ENCODE data around the gene CRTAC1. TPM values are rescaled to one million over a fixed set of nuclear protein-coding genes. Genes with fewer than 3 reads are reported as not detected.

The CRTAC1 gene
- total RNA-seq, 1 donor from 2014 or later = not detected

DNA sequence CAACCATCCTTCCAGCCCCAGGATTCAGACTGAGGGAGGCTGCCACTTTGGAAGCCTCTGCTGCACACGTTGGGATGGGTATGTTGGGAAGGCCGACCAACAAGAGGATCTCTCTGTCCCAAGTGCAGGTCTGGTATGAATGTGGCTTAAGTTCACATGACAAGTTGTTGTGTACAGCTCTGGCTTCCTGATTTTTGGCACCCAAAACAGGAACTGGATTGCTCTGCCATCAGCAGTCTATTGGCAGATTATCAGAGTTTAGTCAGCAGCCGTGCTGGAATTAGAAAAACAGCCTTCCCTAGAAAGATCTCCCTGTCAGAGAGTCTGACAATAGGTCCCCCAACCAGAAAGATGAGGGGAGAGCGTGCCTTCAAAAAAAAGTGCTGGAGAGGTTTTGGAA lies 113.8 kb downstream of the CRTAC1 start:
- Mint-ChIP-seq H3K27ac (no peak overlapping the region), H3K36me3 (ENCODE audit: low read depth) (no peaks in the 10 kb centered on the region), H3K27me3 (peaks cover 12% of the 10 kb centered on the region)

DNA sequence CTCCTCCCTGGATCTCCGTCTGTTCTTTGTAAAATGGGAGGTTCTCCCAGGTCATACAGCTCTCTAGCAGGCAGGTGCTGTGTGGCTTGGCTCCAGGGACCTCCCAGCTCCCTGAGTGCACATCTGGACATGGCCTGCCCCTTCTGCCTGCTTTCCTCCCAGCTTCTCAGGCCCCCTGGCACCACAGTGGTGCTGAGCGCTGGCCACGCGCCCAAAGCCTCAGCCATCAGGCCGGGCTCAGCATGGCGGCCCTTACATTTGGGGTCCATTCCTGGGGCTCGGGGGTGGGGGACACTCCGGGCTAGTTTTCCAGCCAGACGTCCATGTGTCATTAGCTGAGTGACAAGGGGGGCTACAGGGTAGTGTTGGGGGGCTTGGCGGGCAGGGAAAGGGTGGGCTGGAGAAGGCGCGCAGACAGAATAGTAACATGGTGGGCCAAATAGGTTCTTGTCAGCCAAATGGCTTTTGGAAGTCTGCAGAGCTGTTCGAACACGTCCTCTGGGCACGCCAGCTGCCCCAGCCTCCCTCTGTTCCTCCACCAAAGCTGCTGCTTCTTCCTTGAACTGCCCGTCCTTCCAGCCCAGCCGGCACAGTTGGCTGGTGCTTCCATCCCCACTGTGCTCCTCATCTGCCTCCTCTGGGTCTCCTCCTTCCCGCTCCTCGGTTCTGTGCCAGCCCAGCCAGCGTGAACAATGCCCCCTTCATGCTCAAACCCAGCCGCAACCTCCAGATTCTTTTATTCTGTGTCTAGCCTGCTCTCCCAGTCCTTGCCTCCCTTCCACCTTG lies 114.9 kb downstream of the CRTAC1 start:
- H3K36me3 Mint-ChIP-seq (ENCODE audit: low read depth) = no peaks in the 10 kb centered on the region
- H3K4me3 Mint-ChIP-seq = no peak overlapping the region
- no peaks in the 10 kb centered on the region for H3K4me1 Mint-ChIP-seq
- intact Hi-C loops (cut with micrococcal nuclease) = no loop called here
- H3K9me3 Mint-ChIP-seq = no peaks in the 10 kb centered on the region
- DNase-seq = no peak
- H3K27ac Mint-ChIP-seq = no peak overlapping the region
- H3K27me3 Mint-ChIP-seq = peaks cover 12% of the 10 kb centered on the region

More for the DNA sequence above, 113.8 kb downstream of the CRTAC1 start:
- no peaks in the 10 kb centered on the region for H3K4me1 Mint-ChIP-seq
- H3K9me3 Mint-ChIP-seq = no peaks in the 10 kb centered on the region
- no peak for DNase-seq
- no peak overlapping the region for H3K4me3 Mint-ChIP-seq
- intact Hi-C loops (cut with micrococcal nuclease) = no loop called here

DNA sequence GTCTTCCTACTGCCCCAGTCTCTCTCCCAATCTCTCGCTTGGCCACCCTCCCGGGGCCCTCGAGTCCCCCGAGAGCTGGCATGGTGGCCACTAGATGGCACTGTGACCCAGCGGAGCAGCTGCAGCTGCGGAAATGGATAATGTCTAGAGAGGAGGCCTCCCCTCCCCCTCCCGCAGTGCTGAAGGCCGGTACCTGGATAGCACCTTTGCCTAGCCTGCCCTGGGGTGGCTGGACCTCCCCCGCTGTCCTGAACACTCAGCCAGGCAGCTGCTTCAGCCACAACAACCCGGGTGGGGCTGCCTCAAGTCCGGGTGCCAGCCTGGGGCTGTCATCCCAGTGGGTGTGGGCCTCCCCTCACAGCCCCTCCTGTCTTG lies 115.6 kb downstream of the CRTAC1 start:
- Mint-ChIP-seq H3K27ac (no peak overlapping the region), H3K9me3 (no peaks in the 10 kb centered on the region)
- intact Hi-C loops (cut with micrococcal nuclease) = loop anchor here (1.0 kb wide), 2 partner anchors 126 to 130 kb away; no protein-coding TSS in a partner anchor

DNA sequence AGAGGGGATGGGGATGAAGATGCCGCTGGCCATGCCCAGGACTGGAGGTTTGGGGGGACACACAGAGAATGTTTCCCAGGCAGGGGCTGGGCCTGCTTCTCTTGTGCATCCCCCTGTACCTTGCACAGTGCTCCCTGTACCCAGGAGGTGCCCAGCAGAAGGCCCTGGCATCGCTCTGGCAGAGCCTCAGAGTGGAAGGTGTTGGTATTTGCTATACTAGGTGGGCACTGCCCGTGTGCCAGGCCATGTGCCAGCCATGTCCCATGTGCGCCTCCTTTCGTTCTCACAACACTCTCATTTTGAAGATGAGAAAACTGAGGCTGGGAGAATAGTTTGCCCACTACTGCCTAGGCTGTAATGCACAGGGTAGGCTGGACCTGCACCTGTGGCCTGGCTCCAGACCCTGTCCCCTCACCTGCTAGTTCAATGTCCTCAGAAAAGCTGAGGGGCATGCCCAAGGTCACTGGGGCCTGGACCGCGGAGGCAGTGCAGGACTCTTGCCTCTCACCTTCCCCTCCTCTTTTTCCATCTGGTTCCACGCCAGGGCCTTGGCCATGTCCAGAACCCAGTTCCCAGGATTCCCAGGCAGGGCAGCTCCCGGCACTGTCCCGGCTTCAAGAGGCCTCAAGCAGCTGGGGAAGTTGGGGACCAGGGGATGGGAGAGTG lies 116.1 kb downstream of the CRTAC1 start:
- intact Hi-C loops (cut with micrococcal nuclease) = loop anchor here (1.0 kb wide), 2 partner anchors 127 to 131 kb away; no protein-coding TSS in a partner anchor

More for the DNA sequence above, 115.6 kb downstream of the CRTAC1 start:
- Mint-ChIP-seq H3K36me3 (ENCODE audit: low read depth) (no peaks in the 10 kb centered on the region), H3K4me3 (no peak overlapping the region), H3K27me3 (peaks cover 12% of the 10 kb centered on the region), H3K4me1 (no peaks in the 10 kb centered on the region)
- peak; percentile 91 for DNase-seq

GRCh38 chr10:97913614-97914013 lies 116.8 kb downstream of the CRTAC1 start:
- no peak overlapping the region for H3K27ac Mint-ChIP-seq
- no peaks in the 10 kb centered on the region for H3K9me3 Mint-ChIP-seq
- intact Hi-C loops (cut with micrococcal nuclease) = loop anchor here (1.0 kb wide), 2 partner anchors 128 to 132 kb away; no protein-coding TSS in a partner anchor
- H3K4me1 Mint-ChIP-seq = no peaks in the 10 kb centered on the region
- no peaks in the 10 kb centered on the region for H3K36me3 Mint-ChIP-seq (ENCODE audit: low read depth)
- H3K27me3 Mint-ChIP-seq = peaks cover 12% of the 10 kb centered on the region
- no peak for DNase-seq
- H3K4me3 Mint-ChIP-seq = no peak overlapping the region

More for the DNA sequence above, 116.1 kb downstream of the CRTAC1 start:
- Mint-ChIP-seq H3K27me3 (peaks cover 12% of the 10 kb centered on the region), H3K9me3 (no peaks in the 10 kb centered on the region), H3K4me3 (no peak overlapping the region), H3K4me1 (no peaks in the 10 kb centered on the region), H3K36me3 (ENCODE audit: low read depth) (no peaks in the 10 kb centered on the region), H3K27ac (no peak overlapping the region)
- no peak for DNase-seq

- no peak overlapping the region for H3K27ac Mint-ChIP-seq
- H3K36me3 Mint-ChIP-seq (ENCODE audit: low read depth) = no peaks in the 10 kb centered on the region
- intact Hi-C loops (cut with micrococcal nuclease) = no loop called here
- H3K4me1 Mint-ChIP-seq = no peaks in the 10 kb centered on the region
- H3K4me3 Mint-ChIP-seq = no peak overlapping the region
- DNase-seq = no peak
- no peaks in the 10 kb centered on the region for H3K9me3 Mint-ChIP-seq
- peaks cover 9% of the 10 kb centered on the region for H3K27me3 Mint-ChIP-seq
Observed at GRCh38 chr10:97913193-97913592, 117.2 kb downstream of the CRTAC1 start.

- H3K4me3 Mint-ChIP-seq = no peak overlapping the region
- no peaks in the 10 kb centered on the region for H3K36me3 Mint-ChIP-seq (ENCODE audit: low read depth)
- H3K4me1 Mint-ChIP-seq = no peaks in the 10 kb centered on the region
- H3K27ac Mint-ChIP-seq = no peak overlapping the region
- peaks cover 5% of the 10 kb centered on the region for H3K27me3 Mint-ChIP-seq
- DNase-seq = no peak
- intact Hi-C loops (cut with micrococcal nuclease) = no loop called here
- H3K9me3 Mint-ChIP-seq = no peaks in the 10 kb centered on the region
Observed at GRCh38 chr10:97911217-97911616, 119.2 kb downstream of the CRTAC1 start.

GRCh38 chr10:97910661-97911060 lies 119.8 kb downstream of the CRTAC1 start:
- Mint-ChIP-seq H3K27me3 (peaks cover 5% of the 10 kb centered on the region), H3K36me3 (ENCODE audit: low read depth) (no peaks in the 10 kb centered on the region), H3K27ac (no peak overlapping the region), H3K4me3 (no peak overlapping the region), H3K9me3 (no peaks in the 10 kb centered on the region), H3K4me1 (no peaks in the 10 kb centered on the region)
- DNase-seq = no peak
- intact Hi-C loops (cut with micrococcal nuclease) = no loop called here

GRCh38 chr10:97907830-97908229 lies 122.6 kb downstream of the CRTAC1 start:
- H3K4me3 Mint-ChIP-seq = no peak overlapping the region
- intact Hi-C loops (cut with micrococcal nuclease) = no loop called here
- H3K27ac Mint-ChIP-seq = no peak overlapping the region
- H3K9me3 Mint-ChIP-seq = no peaks in the 10 kb centered on the region
- no peak for DNase-seq
- H3K27me3 Mint-ChIP-seq = peaks cover 7% of the 10 kb centered on the region
- no peaks in the 10 kb centered on the region for H3K36me3 Mint-ChIP-seq (ENCODE audit: low read depth)
- H3K4me1 Mint-ChIP-seq = no peaks in the 10 kb centered on the region

DNA sequence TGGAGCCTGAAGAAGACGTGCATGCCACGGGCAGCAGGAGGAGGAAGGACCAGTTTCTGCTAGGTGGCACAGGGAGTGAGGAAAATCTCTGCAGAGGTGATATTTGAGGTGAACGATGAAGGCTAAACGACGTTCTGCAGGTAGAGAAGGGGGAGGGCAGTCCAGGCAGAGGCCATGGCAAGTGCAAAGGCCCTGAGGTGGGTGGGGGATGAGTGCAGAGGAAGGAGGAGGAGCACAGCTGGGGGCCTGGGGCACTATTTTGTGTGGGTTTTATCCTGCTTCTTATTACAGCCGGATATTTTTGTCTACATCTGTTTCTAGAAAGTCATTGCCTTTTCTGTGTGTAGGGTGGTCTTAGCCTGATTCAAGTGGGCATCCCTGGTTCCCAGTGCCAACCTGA lies 123.2 kb downstream of the CRTAC1 start:
- intact Hi-C loops (cut with micrococcal nuclease) = no loop called here
- Mint-ChIP-seq H3K4me1 (no peaks in the 10 kb centered on the region), H3K27ac (no peak overlapping the region), H3K4me3 (no peak overlapping the region), H3K9me3 (no peaks in the 10 kb centered on the region), H3K36me3 (ENCODE audit: low read depth) (no peaks in the 10 kb centered on the region), H3K27me3 (peaks cover 6% of the 10 kb centered on the region)
- DNase-seq = no peak

DNA sequence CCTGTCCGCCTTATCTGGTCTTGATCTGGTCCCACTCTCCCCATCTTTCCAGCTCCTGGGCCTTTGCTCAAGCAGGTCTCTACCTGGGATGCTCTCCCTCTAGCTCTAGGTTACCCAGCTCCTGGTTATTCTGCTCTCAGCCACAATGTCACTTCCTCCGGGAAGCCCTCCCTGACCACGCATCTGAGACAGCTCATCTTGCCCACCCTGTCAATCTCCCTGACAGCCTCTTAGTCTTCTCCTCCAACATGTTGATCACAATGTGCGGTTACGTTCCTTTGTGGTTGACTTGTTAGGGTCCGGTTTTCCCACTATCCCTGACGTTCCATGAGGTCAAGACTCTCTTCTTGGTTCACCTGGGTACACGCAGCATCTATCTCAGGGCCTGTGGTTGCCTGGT lies 125.1 kb downstream of the CRTAC1 start:
- no peak overlapping the region for H3K27ac Mint-ChIP-seq
- no peak overlapping the region for H3K4me3 Mint-ChIP-seq
- DNase-seq = no peak
- no peaks in the 10 kb centered on the region for H3K4me1 Mint-ChIP-seq
- peaks cover 3% of the 10 kb centered on the region for H3K27me3 Mint-ChIP-seq
- H3K36me3 Mint-ChIP-seq (ENCODE audit: low read depth) = no peaks in the 10 kb centered on the region
- intact Hi-C loops (cut with micrococcal nuclease) = no loop called here
- H3K9me3 Mint-ChIP-seq = no peaks in the 10 kb centered on the region

DNA sequence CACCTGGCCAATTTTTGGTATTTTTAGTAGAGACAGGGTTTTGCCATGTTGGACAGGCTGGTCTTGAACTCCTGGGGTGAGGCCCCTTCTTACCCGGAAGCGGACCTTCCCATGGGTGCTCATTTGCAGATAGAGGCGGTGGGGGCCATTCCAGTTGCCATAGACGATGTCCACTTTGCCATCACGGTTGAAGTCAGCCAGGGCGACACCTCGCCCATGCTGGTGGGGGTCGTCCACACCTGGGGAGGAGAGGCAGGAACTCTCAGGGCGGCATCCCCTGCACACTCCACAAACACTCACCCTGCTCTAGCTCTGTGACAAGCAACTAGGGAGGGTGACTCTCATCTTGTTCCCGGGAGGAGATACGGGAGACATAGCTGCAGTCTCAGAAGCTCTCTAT lies 125.8 kb downstream of the CRTAC1 start:
- intact Hi-C loops (cut with micrococcal nuclease) = no loop called here
- no peak overlapping the region for H3K27ac Mint-ChIP-seq
- H3K4me3 Mint-ChIP-seq = no peak overlapping the region

GRCh38 chr10:97904018-97904381 lies 126.4 kb downstream of the CRTAC1 start:
- Mint-ChIP-seq H3K27ac (no peak overlapping the region), H3K4me1 (no peaks in the 10 kb centered on the region), H3K4me3 (no peak overlapping the region), H3K9me3 (no peaks in the 10 kb centered on the region), H3K27me3 (peaks cover 3% of the 10 kb centered on the region), H3K36me3 (ENCODE audit: low read depth) (no peaks in the 10 kb centered on the region)
- DNase-seq = no peak
- intact Hi-C loops (cut with micrococcal nuclease) = no loop called here

More for the DNA sequence above, 125.8 kb downstream of the CRTAC1 start:
- Mint-ChIP-seq H3K36me3 (ENCODE audit: low read depth) (no peaks in the 10 kb centered on the region), H3K27me3 (peaks cover 3% of the 10 kb centered on the region), H3K9me3 (no peaks in the 10 kb centered on the region), H3K4me1 (no peaks in the 10 kb centered on the region)
- no peak for DNase-seq

GRCh38 chr10:97903128-97904017 lies 127.0 kb downstream of the CRTAC1 start:
- DNase-seq = no peak
- H3K4me1 Mint-ChIP-seq = no peaks in the 10 kb centered on the region
- peaks cover 3% of the 10 kb centered on the region for H3K27me3 Mint-ChIP-seq
- H3K36me3 Mint-ChIP-seq (ENCODE audit: low read depth) = no peaks in the 10 kb centered on the region
- intact Hi-C loops (cut with micrococcal nuclease) = no loop called here
- H3K27ac Mint-ChIP-seq = no peak overlapping the region
- no peaks in the 10 kb centered on the region for H3K9me3 Mint-ChIP-seq
- H3K4me3 Mint-ChIP-seq = no peak overlapping the region
